Measurements from ENCODE around the gene HOXC9. TPM values are rescaled to one million over a fixed set of nuclear protein-coding genes. Genes with fewer than 3 reads are reported as not detected.

The HOXC9 gene
- total RNA-seq, 2 donors from 2014 or later: not detected

DNA sequence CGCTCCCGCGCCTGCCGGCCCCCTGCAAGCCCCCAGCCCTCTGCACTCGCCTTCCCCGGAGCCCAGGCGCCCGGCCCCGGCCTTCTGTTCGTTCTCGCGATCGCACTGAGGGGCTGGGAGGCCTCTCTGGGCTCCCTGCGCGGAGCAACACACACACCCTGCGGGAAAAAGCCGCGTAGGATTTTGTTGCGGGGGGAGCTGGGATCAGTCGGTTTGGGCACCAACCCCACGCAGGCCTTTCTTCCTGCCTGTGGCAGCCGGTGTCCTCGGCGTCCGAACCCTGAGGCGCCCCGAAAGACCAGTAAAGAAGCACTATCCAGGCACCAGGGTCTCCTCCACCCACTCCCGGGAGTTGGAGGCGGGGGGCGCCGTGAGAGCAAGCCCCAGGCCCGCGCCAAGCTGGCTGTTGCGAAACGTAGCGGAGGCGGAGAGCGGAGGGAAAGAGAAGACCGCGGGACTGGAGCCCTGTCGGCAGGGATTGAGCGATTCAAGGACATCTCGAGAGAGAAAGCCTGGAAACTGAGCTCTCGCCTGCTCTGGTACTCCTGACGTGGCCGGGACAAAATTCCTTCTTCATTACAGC lies 31.0 kb downstream of the HOXC9 start:
- no peak for DNase-seq (ENCODE audit: low spot score)
- H3K27me3 ChIP-seq: peaks cover 64 to 65% of the 10 kb centered on the region in 2 donors
- TF ChIP-seq CTCF (IDR thresholded peaks at IDR 0.05): no peak
- peaks cover 0 to 6% of the 10 kb centered on the region in 2 donors for H3K9me3 ChIP-seq
- no peaks in the 10 kb centered on the region for H3K36me3 ChIP-seq
- H3K27ac ChIP-seq: no peak overlapping the region
- peak overlapping the region in 1 of 2 donors; percentile 14 for H3K4me3 ChIP-seq
- H3K4me1 ChIP-seq: peaks cover 0 to 34% of the 10 kb centered on the region in 2 donors

DNA sequence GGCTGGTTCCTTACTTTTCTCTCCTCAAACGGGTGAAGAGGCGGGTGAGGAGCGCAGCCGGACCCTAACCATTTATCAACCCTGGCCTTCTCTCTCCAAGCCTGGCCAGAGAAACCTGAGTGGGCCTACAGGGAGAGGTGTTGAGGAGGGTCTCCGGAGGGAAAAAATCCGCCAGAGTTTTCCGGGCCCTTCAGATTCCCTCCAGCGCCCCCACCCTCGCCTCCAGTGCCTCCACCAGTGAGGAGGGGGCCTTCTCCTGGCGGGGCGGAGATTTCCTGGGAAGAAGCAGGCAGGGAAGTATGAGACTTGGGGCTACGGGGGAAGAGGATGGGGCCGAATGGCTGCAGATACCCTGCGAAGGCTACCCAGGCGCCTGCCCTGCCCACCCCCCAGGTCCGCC lies 31.5 kb downstream of the HOXC9 start:
- peak overlapping the region in 1 of 2 donors; percentile 14 for H3K4me3 ChIP-seq
- peaks cover 0 to 34% of the 10 kb centered on the region in 2 donors for H3K4me1 ChIP-seq
- peaks cover 59 to 60% of the 10 kb centered on the region in 2 donors for H3K27me3 ChIP-seq
- H3K27ac ChIP-seq: no peak overlapping the region
- H3K9me3 ChIP-seq: peaks cover 0 to 6% of the 10 kb centered on the region in 2 donors
- H3K36me3 ChIP-seq: no peaks in the 10 kb centered on the region
- DNase-seq (ENCODE audit: low spot score): no peak
- no peak for TF ChIP-seq CTCF (IDR thresholded peaks at IDR 0.05)

DNA sequence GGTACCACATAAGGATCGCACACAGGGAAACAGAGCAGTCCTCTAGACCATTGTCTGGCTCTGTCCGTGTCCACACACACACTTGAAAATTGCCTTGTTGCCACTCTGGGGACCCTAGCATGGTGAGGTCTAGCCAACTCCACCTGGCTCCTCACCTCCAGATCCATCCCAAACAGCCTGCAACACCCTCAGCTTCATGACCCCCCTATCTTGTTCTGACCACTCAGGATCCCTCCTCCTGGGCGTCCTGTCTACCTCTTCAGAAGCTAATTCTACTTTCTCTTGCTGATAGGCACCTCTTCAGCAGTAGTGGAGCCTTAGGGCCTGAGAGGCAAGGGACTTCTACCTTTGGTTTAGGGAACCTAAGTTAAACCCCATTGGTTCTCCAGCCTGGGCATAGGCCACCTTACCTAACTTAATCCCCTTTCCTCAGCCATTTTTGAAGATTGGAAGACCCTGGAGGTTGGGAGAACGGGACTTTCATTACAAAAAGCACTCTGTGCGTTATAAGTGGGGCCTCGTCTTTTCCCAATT lies 32.2 kb downstream of the HOXC9 start:
- Histone ChIP-seq H3K9me3 (peaks cover 0 to 6% of the 10 kb centered on the region in 2 donors), H3K27ac (no peak overlapping the region), H3K27me3 (peaks cover 53 to 64% of the 10 kb centered on the region in 2 donors), H3K36me3 (no peaks in the 10 kb centered on the region), H3K4me1 (peaks cover 0 to 34% of the 10 kb centered on the region in 2 donors), H3K4me3 (no peak overlapping the region)
- no peak for TF ChIP-seq CTCF (IDR thresholded peaks at IDR 0.05)
- DNase-seq (ENCODE audit: low spot score): no peak

- peak; percentile 70 to 88 for TF ChIP-seq CTCF (IDR thresholded peaks at IDR 0.05)
- DNase-seq (ENCODE audit: low spot score): peak; percentile 69
- peaks cover 47 to 65% of the 10 kb centered on the region in 2 donors for H3K27me3 ChIP-seq
- H3K4me3 ChIP-seq: peak within 1 kb of the TSS; percentile 16 to 40
- peaks cover 0 to 6% of the 10 kb centered on the region in 2 donors for H3K9me3 ChIP-seq
- no peak within 1 kb of the TSS for H3K27ac ChIP-seq
- H3K36me3 ChIP-seq: no peaks in the 10 kb centered on the region
- peaks cover 0 to 34% of the 10 kb centered on the region in 2 donors for H3K4me1 ChIP-seq
Observed at GRCh38 chr12:54032627-54033100, 32.7 kb downstream of the HOXC9 start, which contains the start of gene HOXC5. Gene HOXC5 (plus strand): TSS chr12:54033050. CDS start chr12:54033123, 73 bp downstream.

- H3K4me3 ChIP-seq: peak overlapping the region; percentile 16 to 40
- peaks cover 0 to 34% of the 10 kb centered on the region in 2 donors for H3K4me1 ChIP-seq
- no peak for TF ChIP-seq CTCF (IDR thresholded peaks at IDR 0.05)
- H3K36me3 ChIP-seq: no peaks in the 10 kb centered on the region
- no peak for DNase-seq (ENCODE audit: low spot score)
- peaks cover 45 to 60% of the 10 kb centered on the region in 2 donors for H3K27me3 ChIP-seq
- peaks cover 0 to 6% of the 10 kb centered on the region in 2 donors for H3K9me3 ChIP-seq
- H3K27ac ChIP-seq: no peak overlapping the region
Observed at GRCh38 chr12:54033106-54033979, 33.4 kb downstream of the HOXC9 start.
